ENCODE data around the gene KIF21A.
"Not testable (repeated sequence)": the region's sequence is repeated elsewhere in the genome, so short reads cannot be mapped to it uniquely, and the experiment has no call there.

Gene KIF21A

GRCh38 chr12:39483042-39483441 is 40.1 kb upstream of the KIF21A start:
- Histone ChIP-seq H3K9me2 (replicated peaks; ENCODE audit: insufficient read depth, low read length) (no peaks in the 10 kb centered on the region), H3K9ac (ENCODE audit: low read length) (no peak overlapping the region), H3K27me3 (ENCODE audit: low read length) (no peaks in the 10 kb centered on the region), H3K27ac (ENCODE audit: low read depth, low read length) (no peak overlapping the region), H3K4me2 (ENCODE audit: low read depth, low read length, poor library complexity, severe bottlenecking) (no peak overlapping the region), H3K36me3 (ENCODE audit: low read length) (no peaks in the 10 kb centered on the region), H3K9me3 (ENCODE audit: insufficient read depth, low read length) (no peaks in the 10 kb centered on the region), H3K79me2 (ENCODE audit: insufficient read depth, low read length) (no peaks in the 10 kb centered on the region), H2AFZ (ENCODE audit: low read depth, low read length, severe bottlenecking) (no peak overlapping the region), H4K20me1 (ENCODE audit: low read depth, low read length) (no peaks in the 10 kb centered on the region), H3K4me3 (ENCODE audit: insufficient read depth, low read length, poor library complexity, severe bottlenecking) (no peak overlapping the region), H3F3A (ENCODE audit: insufficient read depth) (no peaks in the 10 kb centered on the region)
- no peak for TF ChIP-seq CTCF (IDR thresholded peaks at IDR 0.05; ENCODE audit: insufficient read depth, low read length, poor library complexity, severe bottlenecking)
- no peak for TF ChIP-seq EZH2phosphoT487 (conservative IDR thresholded peaks at IDR 0.05; ENCODE audit: low read length)

- Histone ChIP-seq H3K36me3 (ENCODE audit: low read length) (no peaks in the 10 kb centered on the region), H3K4me3 (ENCODE audit: insufficient read depth, low read length, poor library complexity, severe bottlenecking) (no peak overlapping the region), H3K79me2 (ENCODE audit: insufficient read depth, low read length) (no peaks in the 10 kb centered on the region), H2AFZ (ENCODE audit: low read depth, low read length, severe bottlenecking) (no peak overlapping the region), H3K9me2 (replicated peaks; ENCODE audit: insufficient read depth, low read length) (no peaks in the 10 kb centered on the region), H3K4me2 (ENCODE audit: low read depth, low read length, poor library complexity, severe bottlenecking) (no peak overlapping the region), H3K9ac (ENCODE audit: low read length) (no peak overlapping the region), H3K27ac (ENCODE audit: low read depth, low read length) (no peak overlapping the region), H4K20me1 (ENCODE audit: low read depth, low read length) (no peaks in the 10 kb centered on the region), H3K27me3 (ENCODE audit: low read length) (no peaks in the 10 kb centered on the region), H3F3A (ENCODE audit: insufficient read depth) (no peaks in the 10 kb centered on the region), H3K9me3 (ENCODE audit: insufficient read depth, low read length) (no peaks in the 10 kb centered on the region)
- TF ChIP-seq CTCF (IDR thresholded peaks at IDR 0.05; ENCODE audit: insufficient read depth, low read length, poor library complexity, severe bottlenecking) (no peak), EZH2phosphoT487 (conservative IDR thresholded peaks at IDR 0.05; ENCODE audit: low read length) (no peak)
Measured at GRCh38 chr12:39476894-39477293, 34.0 kb upstream of the KIF21A start.

- Histone ChIP-seq H3K9ac (ENCODE audit: low read length) (no peak overlapping the region), H3K27ac (ENCODE audit: low read depth, low read length) (no peak overlapping the region), H4K20me1 (ENCODE audit: low read depth, low read length) (no peaks in the 10 kb centered on the region), H3F3A (ENCODE audit: insufficient read depth) (no peaks in the 10 kb centered on the region), H2AFZ (ENCODE audit: low read depth, low read length, severe bottlenecking) (no peak overlapping the region), H3K79me2 (ENCODE audit: insufficient read depth, low read length) (no peaks in the 10 kb centered on the region), H3K4me2 (ENCODE audit: low read depth, low read length, poor library complexity, severe bottlenecking) (no peak overlapping the region), H3K9me3 (ENCODE audit: insufficient read depth, low read length) (no peaks in the 10 kb centered on the region), H3K4me3 (ENCODE audit: insufficient read depth, low read length, poor library complexity, severe bottlenecking) (no peak overlapping the region), H3K36me3 (ENCODE audit: low read length) (no peaks in the 10 kb centered on the region), H3K9me2 (replicated peaks; ENCODE audit: insufficient read depth, low read length) (no peaks in the 10 kb centered on the region), H3K27me3 (ENCODE audit: low read length) (no peaks in the 10 kb centered on the region)
- TF ChIP-seq EZH2phosphoT487 (conservative IDR thresholded peaks at IDR 0.05; ENCODE audit: low read length) (no peak), CTCF (IDR thresholded peaks at IDR 0.05; ENCODE audit: insufficient read depth, low read length, poor library complexity, severe bottlenecking) (no peak)
Measured at GRCh38 chr12:39476121-39476520, 33.2 kb upstream of the KIF21A start.

- H3K36me3 ChIP-seq (ENCODE audit: low read length); H4K20me1 ChIP-seq (ENCODE audit: low read depth, low read length); H3F3A ChIP-seq (ENCODE audit: insufficient read depth); H3K4me2 ChIP-seq (ENCODE audit: low read depth, low read length, poor library complexity, severe bottlenecking); H3K9me3 ChIP-seq (ENCODE audit: insufficient read depth, low read length); H3K27ac ChIP-seq (ENCODE audit: low read depth, low read length); H2AFZ ChIP-seq (ENCODE audit: low read depth, low read length, severe bottlenecking); H3K9ac ChIP-seq (ENCODE audit: low read length); H3K9me2 ChIP-seq (replicated peaks; ENCODE audit: insufficient read depth, low read length); H3K27me3 ChIP-seq (ENCODE audit: low read length); H3K79me2 ChIP-seq (ENCODE audit: insufficient read depth, low read length); H3K4me3 ChIP-seq (ENCODE audit: insufficient read depth, low read length, poor library complexity, severe bottlenecking): not testable (repeated sequence)
Measured at GRCh38 chr12:39475136-39475535, 32.2 kb upstream of the KIF21A start.

Data from SU-DHL-6 (cell line).